Measurements from ENCODE around the gene DAG1.

The DAG1 gene

DNA sequence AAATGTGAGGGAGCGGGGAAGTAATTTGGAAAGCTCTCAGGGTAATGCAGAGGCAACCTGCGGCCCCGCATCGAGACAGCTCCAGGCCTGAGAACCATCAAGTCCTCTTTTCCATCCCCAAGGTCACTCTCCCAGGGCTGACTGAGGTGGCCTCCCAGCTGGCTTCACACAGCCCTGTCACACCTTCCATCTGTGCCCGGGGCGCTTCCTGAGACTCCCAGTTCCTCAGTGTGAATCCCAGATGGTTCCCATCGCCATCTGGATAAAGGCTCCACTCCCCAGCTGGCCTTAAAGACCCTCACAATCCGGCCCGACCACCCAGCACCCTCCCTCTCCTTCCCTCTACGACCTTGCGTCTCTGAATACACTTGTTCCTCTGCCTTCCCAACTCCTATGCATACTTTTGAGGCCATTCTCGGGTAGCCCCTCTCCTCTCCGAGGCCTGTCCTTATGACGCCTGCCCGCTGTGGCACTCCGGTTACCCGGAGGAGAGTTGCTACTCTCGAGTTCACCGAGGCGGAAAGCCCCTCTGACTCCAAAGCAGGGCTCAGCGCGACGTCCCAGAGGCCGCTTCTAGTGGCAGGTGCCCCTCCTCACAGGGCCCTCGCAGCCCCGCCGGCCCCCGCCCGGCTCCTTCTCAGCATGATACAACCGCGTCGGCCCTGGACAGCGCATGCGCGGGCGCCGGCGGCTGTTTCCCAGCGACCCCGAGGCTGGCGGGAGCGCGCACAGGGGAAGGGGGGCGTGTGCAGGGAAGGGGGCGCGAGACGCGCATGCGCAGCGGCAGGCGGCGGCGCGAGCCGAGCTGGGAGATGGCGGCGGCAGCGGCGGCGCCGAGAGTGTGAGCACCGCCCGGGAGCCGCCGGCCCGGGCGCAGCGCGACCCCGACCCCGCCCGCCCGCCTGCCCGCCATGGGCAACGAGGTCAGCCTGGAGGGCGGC is 83.9 kb downstream of the DAG1 start, which contains the start of gene BSN:
BSN (plus strand) TSS at position 786 of the 941 bp plus-strand sequence; CDS start at position 912, 126 bp downstream.
- DNase-seq (ENCODE audit: low spot score) = peak; percentile 98

GRCh38 chr3:49554633-49555265 is 84.7 kb downstream of the DAG1 start:
- peak; percentile 80 for DNase-seq (ENCODE audit: low spot score)

GRCh38 chr3:49556500-49557275 is 86.6 kb downstream of the DAG1 start:
- no peak for DNase-seq (ENCODE audit: low spot score)

DNA sequence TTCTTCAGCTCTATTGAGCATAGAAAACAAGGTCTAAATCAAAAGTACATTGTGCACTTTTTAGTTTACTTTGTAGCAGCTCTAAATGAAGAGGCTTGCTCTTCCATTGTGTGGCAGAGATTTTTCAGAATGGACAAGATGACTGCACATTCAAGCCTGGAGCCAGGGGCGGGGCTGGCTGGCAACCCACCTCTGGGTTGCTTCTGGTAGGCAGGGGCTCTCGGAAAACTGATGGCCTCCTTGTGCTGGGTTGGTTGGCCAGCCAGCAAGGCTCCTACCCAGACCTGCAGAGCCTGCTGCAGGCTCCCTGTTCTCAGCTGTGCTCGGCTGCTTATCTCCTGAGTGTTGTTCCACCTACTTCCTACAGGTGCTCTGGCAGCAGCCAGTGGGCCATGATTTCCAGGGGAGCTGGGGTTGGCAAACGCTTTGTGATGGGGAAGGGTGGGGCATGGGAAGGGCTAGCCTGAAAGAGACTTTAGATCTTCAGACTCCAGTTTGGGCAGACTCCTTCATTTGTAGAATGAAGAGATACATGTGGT is 93.0 kb downstream of the DAG1 start:
- DNase-seq (ENCODE audit: low spot score) = no peak

DNA sequence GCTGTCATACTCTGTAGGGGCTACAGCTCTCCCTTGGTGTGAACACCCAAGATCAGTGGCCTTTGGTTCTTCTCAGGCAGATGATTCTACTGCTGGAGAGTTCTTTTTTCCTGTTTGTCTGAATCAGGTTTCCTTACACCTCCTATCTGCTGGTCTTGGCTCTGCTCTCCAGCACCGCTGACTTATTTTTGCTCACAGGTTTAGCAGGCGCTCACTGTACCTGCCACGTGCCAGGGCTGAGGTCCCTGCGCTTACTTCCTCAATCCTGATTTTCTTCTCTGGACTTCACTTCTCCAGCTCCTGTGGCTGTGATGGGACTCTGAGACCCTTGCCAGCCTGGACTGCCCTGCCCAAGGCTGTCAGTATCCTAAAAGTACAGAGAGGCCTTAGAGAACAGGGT is 93.7 kb downstream of the DAG1 start:
- DNase-seq (ENCODE audit: low spot score) = no peak

GRCh38 chr3:49566312-49566711 is 96.2 kb downstream of the DAG1 start:
- no peak for DNase-seq (ENCODE audit: low spot score)

DNA sequence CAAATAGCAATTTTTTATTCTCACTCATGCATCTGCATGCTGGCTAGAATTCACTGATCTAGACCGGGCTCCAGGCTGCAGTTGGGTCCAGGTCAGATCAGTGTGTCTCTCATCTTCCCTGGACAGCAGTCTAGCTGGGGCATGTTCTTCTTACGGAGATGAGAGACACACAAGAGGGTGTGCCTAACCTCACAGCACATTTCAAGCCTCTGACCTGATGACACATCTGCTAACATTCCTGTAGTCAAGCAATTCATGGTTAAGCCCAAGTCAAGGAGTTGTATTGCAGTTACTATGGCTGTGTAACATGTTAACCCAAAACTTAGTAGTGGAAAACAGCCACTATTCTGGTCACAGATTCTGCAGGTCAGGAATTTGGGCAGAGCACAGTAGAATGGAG is 97.3 kb downstream of the DAG1 start:
- DNase-seq (ENCODE audit: low spot score) = no peak

DNA sequence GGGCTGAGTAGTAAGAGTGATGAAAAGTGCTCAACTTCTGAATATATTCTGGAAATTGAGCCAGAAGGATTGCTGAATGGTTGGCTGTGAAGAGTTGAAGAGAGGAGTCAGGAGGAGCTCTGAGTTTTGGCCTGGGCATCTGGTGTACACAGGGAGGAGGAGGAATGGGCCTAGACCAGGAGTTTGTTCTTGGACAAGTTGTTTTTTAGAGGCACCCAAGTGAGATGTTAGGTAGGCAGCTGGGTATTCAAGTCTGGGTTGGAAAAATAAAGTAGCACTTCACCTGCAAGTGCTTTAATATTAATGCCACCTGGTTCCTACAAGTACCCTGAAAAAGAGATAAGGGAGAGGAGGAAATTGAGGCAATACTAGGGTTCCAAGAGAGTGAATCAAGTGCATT is 98.9 kb downstream of the DAG1 start:
- peak; percentile 1 for DNase-seq (ENCODE audit: low spot score)

DNA sequence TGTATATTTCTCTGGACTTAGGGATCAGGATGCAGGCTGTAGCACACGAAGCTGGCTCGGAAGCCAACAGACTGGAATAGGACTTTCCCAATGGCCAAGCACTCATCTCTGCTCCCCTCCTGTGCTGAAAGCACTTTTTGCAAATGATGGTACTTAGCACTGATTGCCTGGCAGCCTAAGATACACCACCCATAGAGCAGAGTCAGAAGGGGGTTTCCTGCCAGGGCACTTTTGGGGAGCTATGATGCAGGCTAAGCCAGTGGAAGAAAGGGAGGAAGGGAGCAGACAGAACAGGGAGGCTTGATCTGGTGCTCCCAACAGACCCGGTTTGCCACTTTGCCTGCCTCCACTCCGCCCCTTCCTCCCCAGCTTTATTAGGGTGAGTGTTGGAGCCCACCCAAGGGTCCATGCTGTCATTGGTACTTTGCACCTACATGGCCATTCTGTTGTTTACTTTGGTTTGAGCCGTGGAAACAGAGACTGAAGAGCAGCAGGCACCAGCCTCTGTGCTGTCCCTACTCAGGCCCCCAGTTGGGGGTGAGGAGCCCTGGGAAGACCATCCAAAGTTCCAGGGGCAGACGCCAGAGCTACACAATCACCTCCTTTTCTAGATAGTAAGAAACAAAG is 100.1 kb downstream of the DAG1 start:
- DNase-seq (ENCODE audit: low spot score) = no peak

DNA sequence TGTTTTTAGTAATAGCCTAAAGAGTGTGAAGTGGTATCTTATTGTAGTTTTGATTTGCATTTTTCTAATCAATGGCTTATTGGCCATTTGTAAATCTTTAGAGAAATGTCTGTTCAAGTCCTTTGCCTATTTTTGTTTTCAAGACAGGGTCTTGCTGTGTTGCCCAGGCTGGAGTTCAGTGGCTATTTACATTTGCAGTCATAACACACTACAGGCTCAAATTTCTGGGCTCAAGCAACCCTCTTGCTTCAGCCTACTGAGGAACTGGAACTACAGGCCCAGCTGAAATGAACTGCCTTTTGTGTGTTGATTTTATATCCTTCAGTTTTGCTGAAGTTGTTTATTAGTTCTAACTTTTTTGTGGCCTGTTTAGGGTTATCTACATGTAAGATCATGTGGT is 112.1 kb downstream of the DAG1 start:
- no peak for DNase-seq (ENCODE audit: low spot score)
